Measurements from ENCODE around the gene CCDC91. TPM values are rescaled to one million over a fixed set of nuclear protein-coding genes. Genes with fewer than 3 reads are reported as not detected.

Gene CCDC91
- total RNA-seq, 3 donors from 2014 or later, result 25.0 to 42.5 (median 27.8) TPM

DNA sequence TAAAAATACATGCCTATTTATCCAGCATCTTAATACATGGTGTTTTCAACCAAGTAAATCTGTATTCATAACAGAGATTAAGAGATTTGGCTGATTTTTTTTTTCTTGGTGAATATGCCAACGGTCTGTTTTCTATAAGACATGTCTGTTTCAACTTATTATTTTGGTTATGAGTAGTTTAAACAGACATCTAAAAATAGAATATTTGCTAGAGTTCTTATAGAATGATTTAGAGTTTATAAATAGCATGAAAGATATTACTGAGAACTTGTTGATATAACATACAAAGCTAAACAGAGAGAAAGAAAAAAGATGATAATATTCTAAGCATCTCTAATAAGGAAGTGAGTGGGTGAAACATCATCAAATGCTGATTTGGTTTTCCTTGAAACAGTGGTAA, 199.9 kb downstream of the CCDC91 start:
- H3K4me3 ChIP-seq, result no peak overlapping the region
- DNase-seq (no peak), ATAC-seq (no peak)
- intact Hi-C loops (cut with DNase I, micrococcal nuclease), result no loop called here
- H3K4me1 ChIP-seq (ENCODE audit: low read depth), result no peaks in the 10 kb centered on the region
- TF ChIP-seq, protein P1, sequence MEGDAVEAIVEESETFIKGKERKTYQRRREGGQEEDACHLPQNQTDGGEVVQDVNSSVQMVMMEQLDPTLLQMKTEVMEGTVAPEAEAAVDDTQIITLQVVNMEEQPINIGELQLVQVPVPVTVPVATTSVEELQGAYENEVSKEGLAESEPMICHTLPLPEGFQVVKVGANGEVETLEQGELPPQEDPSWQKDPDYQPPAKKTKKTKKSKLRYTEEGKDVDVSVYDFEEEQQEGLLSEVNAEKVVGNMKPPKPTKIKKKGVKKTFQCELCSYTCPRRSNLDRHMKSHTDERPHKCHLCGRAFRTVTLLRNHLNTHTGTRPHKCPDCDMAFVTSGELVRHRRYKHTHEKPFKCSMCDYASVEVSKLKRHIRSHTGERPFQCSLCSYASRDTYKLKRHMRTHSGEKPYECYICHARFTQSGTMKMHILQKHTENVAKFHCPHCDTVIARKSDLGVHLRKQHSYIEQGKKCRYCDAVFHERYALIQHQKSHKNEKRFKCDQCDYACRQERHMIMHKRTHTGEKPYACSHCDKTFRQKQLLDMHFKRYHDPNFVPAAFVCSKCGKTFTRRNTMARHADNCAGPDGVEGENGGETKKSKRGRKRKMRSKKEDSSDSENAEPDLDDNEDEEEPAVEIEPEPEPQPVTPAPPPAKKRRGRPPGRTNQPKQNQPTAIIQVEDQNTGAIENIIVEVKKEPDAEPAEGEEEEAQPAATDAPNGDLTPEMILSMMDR (IDR thresholded peaks at IDR 0.05), result no peak
- no peaks in the 10 kb centered on the region for H3K9me3 ChIP-seq
- H3K36me3 ChIP-seq (ENCODE audit: low read depth), result no peaks in the 10 kb centered on the region

DNA sequence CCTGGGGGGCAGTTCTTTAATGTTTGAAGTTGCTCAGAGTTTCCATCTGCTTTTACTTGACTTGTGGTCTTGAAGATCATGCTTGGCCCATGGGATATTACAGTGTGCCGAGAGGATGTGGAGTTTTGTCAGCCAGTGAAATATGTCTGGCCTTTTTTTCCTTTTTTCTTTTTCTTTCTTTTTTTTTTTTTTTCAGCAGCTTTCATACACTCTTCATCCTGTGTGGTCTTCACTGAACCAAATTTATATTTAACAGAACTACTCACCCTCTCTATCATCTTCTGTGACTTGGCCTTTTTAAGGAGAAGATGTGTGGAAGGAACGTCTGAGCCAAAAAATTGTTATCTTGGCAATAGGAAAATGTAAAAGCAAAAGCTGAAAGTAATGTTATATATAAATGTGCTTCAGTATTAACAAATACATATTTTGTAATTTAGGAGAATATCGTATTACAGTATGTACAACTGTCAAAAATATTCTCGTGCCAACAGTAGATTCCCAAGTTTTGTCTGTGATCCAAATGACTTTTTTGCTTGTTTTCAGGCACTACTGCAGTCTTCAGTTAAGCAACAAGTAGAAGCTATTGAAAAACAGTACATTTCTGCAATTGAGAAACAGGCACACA, 200.6 kb downstream of the CCDC91 start:
- Histone ChIP-seq H3K9me3 (no peaks in the 10 kb centered on the region), H3K4me1 (ENCODE audit: low read depth) (no peaks in the 10 kb centered on the region), H3K4me3 (no peak overlapping the region), H3K36me3 (ENCODE audit: low read depth) (no peaks in the 10 kb centered on the region)
- DNase-seq (no peak), ATAC-seq (no peak)
- intact Hi-C loops (cut with DNase I, micrococcal nuclease), result no loop called here
- TF ChIP-seq, protein P1 (IDR thresholded peaks at IDR 0.05), result no peak

DNA sequence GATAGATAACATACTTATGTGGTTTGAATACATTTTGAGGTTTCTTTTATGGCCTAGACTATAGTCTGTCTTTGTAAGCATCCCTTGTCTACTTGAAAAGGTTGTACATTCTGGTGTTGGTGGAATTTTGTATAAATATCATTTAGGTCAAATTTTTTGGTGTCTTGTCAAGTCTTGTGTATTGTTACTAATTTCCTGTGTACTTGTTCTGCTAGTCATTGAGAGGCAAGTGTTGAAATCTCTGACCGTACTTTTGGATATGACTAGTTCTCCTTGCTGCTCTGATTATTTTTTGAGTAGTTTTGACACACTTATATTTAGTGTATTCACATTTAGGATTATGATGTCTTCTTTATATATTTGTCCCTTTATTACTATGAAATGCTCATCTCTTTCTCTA, 219.6 kb downstream of the CCDC91 start:
- H3K9me3 ChIP-seq, result no peaks in the 10 kb centered on the region
- no peaks in the 10 kb centered on the region for H3K4me1 ChIP-seq (ENCODE audit: low read depth)
- ATAC-seq (no peak), DNase-seq (no peak)
- H3K36me3 ChIP-seq (ENCODE audit: low read depth), result no peaks in the 10 kb centered on the region
- no peak overlapping the region for H3K4me3 ChIP-seq
- TF ChIP-seq, protein P1 (IDR thresholded peaks at IDR 0.05), result no peak
- intact Hi-C loops (cut with DNase I, micrococcal nuclease), result no loop called here

DNA sequence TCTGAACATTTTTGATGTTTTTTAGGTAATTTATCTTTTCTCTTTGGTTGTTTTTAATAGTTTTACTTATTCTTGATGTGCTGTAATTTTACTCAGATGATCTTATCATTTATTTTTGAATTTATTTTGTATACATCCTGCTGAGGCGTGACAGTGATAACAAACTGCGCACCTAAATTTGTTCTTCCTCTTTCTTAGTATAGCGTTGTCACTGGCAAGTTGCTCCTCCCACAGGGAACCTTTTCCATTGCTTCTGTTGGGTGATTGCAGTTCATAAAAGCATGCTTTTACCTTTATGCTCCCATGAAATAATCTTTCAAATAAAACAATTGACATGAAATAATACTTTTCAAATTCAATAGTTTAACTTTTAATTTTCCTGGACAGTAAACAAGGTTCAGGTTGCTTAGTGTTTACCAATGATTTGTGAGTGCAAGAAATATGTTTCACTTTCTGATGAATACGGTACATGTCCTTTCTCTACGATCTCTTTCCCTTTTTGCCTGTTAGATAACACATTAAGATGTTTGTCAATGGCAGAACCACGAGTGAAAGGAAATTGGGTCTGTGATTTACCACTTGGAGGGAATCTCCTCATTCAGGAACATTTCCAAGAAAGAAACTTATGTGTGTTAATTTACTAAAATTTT, 223.3 kb downstream of the CCDC91 start:
- no peaks in the 10 kb centered on the region for H3K36me3 ChIP-seq (ENCODE audit: low read depth)

DNA sequence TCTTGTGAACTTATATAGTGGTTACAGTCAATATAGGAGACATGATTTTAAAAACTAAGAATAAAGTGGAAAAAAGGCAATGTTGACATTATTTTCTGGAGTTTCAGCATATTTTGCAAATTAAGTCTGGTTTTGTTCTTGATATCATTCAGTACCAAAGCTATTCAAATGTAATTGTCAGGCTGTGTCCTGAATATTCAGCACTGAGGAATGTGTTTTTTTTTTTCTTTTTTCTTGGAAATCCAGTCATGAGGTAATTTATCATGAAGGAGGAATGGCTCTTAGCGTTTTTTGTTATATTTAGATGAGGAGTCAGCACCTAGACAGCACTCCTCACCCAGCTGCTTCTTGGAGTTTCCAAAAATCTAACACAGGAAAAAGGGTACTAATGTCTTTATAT, 225.5 kb downstream of the CCDC91 start:
- TF ChIP-seq, protein P1 (IDR thresholded peaks at IDR 0.05), result no peak
- H3K9me3 ChIP-seq, result no peaks in the 10 kb centered on the region
- no peaks in the 10 kb centered on the region for H3K36me3 ChIP-seq (ENCODE audit: low read depth)
- H3K4me3 ChIP-seq, result no peak overlapping the region
- intact Hi-C loops (cut with DNase I, micrococcal nuclease), result no loop called here
- H3K4me1 ChIP-seq (ENCODE audit: low read depth), result no peaks in the 10 kb centered on the region
- no peak for ATAC-seq
- no peak for DNase-seq

More for the DNA sequence above, 223.3 kb downstream of the CCDC91 start:
- ATAC-seq, result no peak
- Histone ChIP-seq H3K4me3 (no peak overlapping the region), H3K4me1 (ENCODE audit: low read depth) (no peaks in the 10 kb centered on the region), H3K9me3 (no peaks in the 10 kb centered on the region)
- TF ChIP-seq, protein P1 (IDR thresholded peaks at IDR 0.05), result no peak
- intact Hi-C loops (cut with DNase I, micrococcal nuclease), result no loop called here
- no peak for DNase-seq

All from mucosa of descending colon (tissue), 3 donors.